ENCODE results near the gene THY1. TPM values are rescaled to one million over a fixed set of nuclear protein-coding genes. Genes with fewer than 3 reads are reported as not detected.

Gene THY1
- total and polyA plus RNA-seq, 7 donors: 0.42 to 6.4 (median 1.1) TPM

GRCh38 chr11:119436711-119437110, 13.7 kb upstream of the THY1 start:
- Histone ChIP-seq H3K4me3 (no peak overlapping the region), H3K4me1 (no peaks in the 10 kb centered on the region), H3K27me3 (ENCODE audit: insufficient read depth in 3 of 3, low read length in 2 of 3) (peaks cover 0 to 20% (median 8%) of the 10 kb centered on the region in 3 donors), H3K36me3 (ENCODE audit: insufficient read depth in 1 of 2, low read depth in 1 of 2) (no peaks in the 10 kb centered on the region), H3K27ac (no peak overlapping the region), H3K9me3 (no peaks in the 10 kb centered on the region)
- intact Hi-C loops (cut with DNase I): no loop called here
- no peak for DNase-seq
- WGBS, 3 donors: 71 to 81% (median 76%) methylated on average over 2 of the region's 2 CpGs
- no peak for TF ChIP-seq CTCF (IDR thresholded peaks at IDR 0.05)
- no peak for ATAC-seq

GRCh38 chr11:119436093-119436492, 13.1 kb upstream of the THY1 start:
- Histone ChIP-seq H3K36me3 (ENCODE audit: insufficient read depth in 1 of 2, low read depth in 1 of 2) (no peaks in the 10 kb centered on the region), H3K9me3 (no peaks in the 10 kb centered on the region), H3K27me3 (ENCODE audit: insufficient read depth in 3 of 3, low read length in 2 of 3) (peaks cover 0 to 26% (median 10%) of the 10 kb centered on the region in 3 donors), H3K4me3 (no peak overlapping the region), H3K27ac (no peak overlapping the region), H3K4me1 (no peaks in the 10 kb centered on the region)
- ATAC-seq (no peak), DNase-seq (no peak)
- 89 to 92% (median 91%) methylated on average over 7 of the region's 7 CpGs for WGBS, 3 donors
- TF ChIP-seq CTCF (IDR thresholded peaks at IDR 0.05): no peak
- intact Hi-C loops (cut with DNase I): no loop called here

- Histone ChIP-seq H3K27ac (no peak overlapping the region), H3K27me3 (ENCODE audit: insufficient read depth in 3 of 3, low read length in 2 of 3) (peaks cover 0 to 33% (median 10%) of the 10 kb centered on the region in 3 donors), H3K4me1 (no peaks in the 10 kb centered on the region), H3K9me3 (no peaks in the 10 kb centered on the region), H3K4me3 (no peak overlapping the region), H3K36me3 (ENCODE audit: insufficient read depth in 1 of 2, low read depth in 1 of 2) (no peaks in the 10 kb centered on the region)
- no peak for DNase-seq
- ATAC-seq: no peak
- TF ChIP-seq CTCF (IDR thresholded peaks at IDR 0.05): no peak
- intact Hi-C loops (cut with DNase I): no loop called here
- WGBS, 3 donors: 55 to 80% (median 70%) methylated on average over 1 of the region's 1 CpG
These were observed 11.8 kb upstream of the THY1 start for GRCh38 chr11:119434591-119435330.

- WGBS, 3 donors: 12 to 39% (median 13%) methylated on average over 1 of the region's 1 CpG
- no peaks in the 10 kb centered on the region for H3K36me3 ChIP-seq (ENCODE audit: insufficient read depth in 1 of 2, low read depth in 1 of 2)
- TF ChIP-seq CTCF (IDR thresholded peaks at IDR 0.05): no peak
- no peak overlapping the region for H3K4me3 ChIP-seq
- peaks cover 0 to 42% (median 10%) of the 10 kb centered on the region in 3 donors for H3K27me3 ChIP-seq (ENCODE audit: insufficient read depth in 3 of 3, low read length in 2 of 3)
- intact Hi-C loops (cut with DNase I): no loop called here
- no peaks in the 10 kb centered on the region for H3K4me1 ChIP-seq
- ATAC-seq (no peak), DNase-seq (no peak)
- H3K9me3 ChIP-seq: no peaks in the 10 kb centered on the region
- H3K27ac ChIP-seq: no peak overlapping the region
These were observed 10.4 kb upstream of the THY1 start for GRCh38 chr11:119433358-119433725.
